ENCODE results near the gene RUNDC3A. TPM values are rescaled to one million over a fixed set of nuclear protein-coding genes. Genes with fewer than 3 reads are reported as not detected.

Gene RUNDC3A
- total and polyA plus RNA-seq, 2 of the 13 experiments (the other 11 are each of a cell fraction or from before 2014, with no cell fraction given) = 0.25 TPM; not detected in 1

DNA sequence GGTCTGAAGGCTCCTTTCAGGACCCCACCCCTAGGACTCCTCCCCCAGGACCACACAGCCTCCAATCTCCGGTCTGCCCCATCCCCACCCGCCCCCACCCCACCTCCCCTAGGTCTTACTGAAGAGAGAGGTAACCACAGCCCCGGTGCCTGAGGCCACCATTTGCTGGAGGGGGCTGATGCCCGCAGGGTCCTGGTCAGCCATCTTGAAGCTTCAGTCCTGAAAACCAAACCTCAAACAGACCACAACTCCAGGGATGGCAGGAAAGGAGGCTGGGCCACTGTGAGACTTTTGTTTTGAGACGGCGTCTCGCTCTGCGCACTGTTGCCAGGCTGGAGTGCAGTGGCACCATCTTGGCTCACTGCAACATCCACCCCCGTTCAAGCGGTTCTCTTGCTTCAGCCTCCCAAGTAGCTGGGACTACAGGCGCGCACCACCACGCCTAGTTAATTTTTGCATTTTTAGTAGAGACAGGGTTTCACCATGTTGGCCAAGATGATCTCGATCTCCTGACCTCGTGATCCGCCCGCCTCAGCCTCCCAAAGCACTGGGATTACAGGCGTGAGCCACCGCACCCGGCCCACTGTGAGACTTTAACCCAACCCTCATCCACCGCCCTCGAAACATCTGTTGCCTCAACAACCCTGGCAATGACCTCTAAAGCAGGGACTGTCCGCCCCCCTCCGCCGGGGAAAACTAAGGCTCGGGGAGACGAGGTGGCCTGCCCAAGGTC, 15.1 kb downstream of the RUNDC3A start (continued):
- TF ChIP-seq, protein P1, sequence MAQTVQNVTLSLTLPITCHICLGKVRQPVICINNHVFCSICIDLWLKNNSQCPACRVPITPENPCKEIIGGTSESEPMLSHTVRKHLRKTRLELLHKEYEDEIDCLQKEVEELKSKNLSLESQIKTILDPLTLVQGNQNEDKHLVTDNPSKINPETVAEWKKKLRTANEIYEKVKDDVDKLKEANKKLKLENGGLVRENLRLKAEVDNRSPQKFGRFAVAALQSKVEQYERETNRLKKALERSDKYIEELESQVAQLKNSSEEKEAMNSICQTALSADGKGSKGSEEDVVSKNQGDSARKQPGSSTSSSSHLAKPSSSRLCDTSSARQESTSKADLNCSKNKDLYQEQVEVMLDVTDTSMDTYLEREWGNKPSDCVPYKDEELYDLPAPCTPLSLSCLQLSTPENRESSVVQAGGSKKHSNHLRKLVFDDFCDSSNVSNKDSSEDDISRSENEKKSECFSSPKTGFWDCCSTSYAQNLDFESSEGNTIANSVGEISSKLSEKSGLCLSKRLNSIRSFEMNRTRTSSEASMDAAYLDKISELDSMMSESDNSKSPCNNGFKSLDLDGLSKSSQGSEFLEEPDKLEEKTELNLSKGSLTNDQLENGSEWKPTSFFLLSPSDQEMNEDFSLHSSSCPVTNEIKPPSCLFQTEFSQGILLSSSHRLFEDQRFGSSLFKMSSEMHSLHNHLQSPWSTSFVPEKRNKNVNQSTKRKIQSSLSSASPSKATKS (CRISPR knock-in tag; IDR thresholded peaks at IDR 0.05) = 0 out of 2 replicates have a peak, but pooled peaks have one; percentile 91
- TF ChIP-seq ZNF691 (CRISPR knock-in tag; IDR thresholded peaks at IDR 0.05; ENCODE audit: borderline replicate concordance, low read depth) = no peak
- no peak for TF ChIP-seq U2AF1 (optimal IDR thresholded peaks at IDR 0.05; ENCODE audit: low read depth, low read length)
- TF ChIP-seq ZSCAN25 (CRISPR knock-in tag; IDR thresholded peaks at IDR 0.05) = 0 out of 2 replicates have a peak, but pooled peaks have one; percentile 40
- no peak for TF ChIP-seq ZBTB21 (CRISPR knock-in tag; IDR thresholded peaks at IDR 0.05)
- peak; percentile 16; the same call in 1 of the 2 replicates for TF ChIP-seq ZNF782 (CRISPR knock-in tag; IDR thresholded peaks at IDR 0.05; ENCODE audit: borderline replicate concordance)
- 0 out of 2 replicates have a peak, but pooled peaks have one; percentile 31 for TF ChIP-seq MTERF4 (CRISPR knock-in tag; IDR thresholded peaks at IDR 0.05)
- no peak for TF ChIP-seq ZNF329 (CRISPR knock-in tag; IDR thresholded peaks at IDR 0.05; ENCODE audit: low read depth)
- peak; percentile 95 for TF ChIP-seq ZNF460 (CRISPR knock-in tag; IDR thresholded peaks at IDR 0.05; ENCODE audit: borderline replicate concordance)
- TF ChIP-seq TGIF2 (CRISPR knock-in tag; IDR thresholded peaks at IDR 0.05) = no peak
- no peak for TF ChIP-seq RNF2 (conservative IDR thresholded peaks at IDR 0.05; ENCODE audit: low read depth)
- peak; percentile 65 for TF ChIP-seq ZMYM3 (CRISPR knock-in tag; IDR thresholded peaks at IDR 0.05)
- no peak for TF ChIP-seq GABPB1 (CRISPR knock-in tag; IDR thresholded peaks at IDR 0.05)
- no peak for TF ChIP-seq ZXDC (CRISPR knock-in tag; IDR thresholded peaks at IDR 0.05)
- no peak for TF ChIP-seq MXI1 (IDR thresholded peaks at IDR 0.05; ENCODE audit: borderline replicate concordance, low read depth, low read length)
- 0 out of 2 replicates have a peak, but pooled peaks have one; percentile 8 for TF ChIP-seq PCBP1 (IDR thresholded peaks at IDR 0.05; ENCODE audit: borderline replicate concordance, low read depth, low read length)
- TF ChIP-seq, protein P2, sequence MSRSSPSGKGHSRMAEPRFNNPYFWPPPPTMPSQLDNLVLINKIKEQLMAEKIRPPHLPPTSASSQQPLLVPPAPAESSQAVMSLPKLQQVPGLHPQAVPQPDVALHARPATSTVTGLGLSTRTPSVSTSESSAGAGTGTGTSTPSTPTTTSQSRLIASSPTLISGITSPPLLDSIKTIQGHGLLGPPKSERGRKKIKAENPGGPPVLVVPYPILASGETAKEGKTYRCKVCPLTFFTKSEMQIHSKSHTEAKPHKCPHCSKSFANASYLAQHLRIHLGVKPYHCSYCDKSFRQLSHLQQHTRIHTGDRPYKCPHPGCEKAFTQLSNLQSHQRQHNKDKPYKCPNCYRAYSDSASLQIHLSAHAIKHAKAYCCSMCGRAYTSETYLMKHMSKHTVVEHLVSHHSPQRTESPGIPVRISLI (CRISPR knock-in tag; IDR thresholded peaks at IDR 0.05; ENCODE audit: borderline replicate concordance) = no peak
- peak; percentile 25; the same call in 1 of the 2 replicates for TF ChIP-seq ARHGAP35 (CRISPR knock-in tag; IDR thresholded peaks at IDR 0.05; ENCODE audit: borderline replicate concordance)
- no peak for TF ChIP-seq ZNF737 (CRISPR knock-in tag; IDR thresholded peaks at IDR 0.05; ENCODE audit: borderline replicate concordance)
- no peak for TF ChIP-seq ZNF781 (CRISPR knock-in tag; IDR thresholded peaks at IDR 0.05; ENCODE audit: borderline replicate concordance, not compliant biosample characterization)
- TF ChIP-seq ZNF747 (CRISPR knock-in tag; IDR thresholded peaks at IDR 0.05; ENCODE audit: borderline replicate concordance) = no peak
